Gastrocnemius medialis (tissue), 4 donors: Measurements from ENCODE around the gene SLC35G2. TPM values are rescaled to one million over a fixed set of nuclear protein-coding genes. Genes with fewer than 3 reads are reported as not detected.

ENCODE experiments used
- ATAC-seq, 2 donors: fragments of 150-250 bp; one replicate each; pipeline ENCODE4 v1.9.1; 2016
- DNase-seq, 2 donors: peaks; one replicate each; pipeline ENCODE4 v3.0.0-alpha.2; 2019
- H3K27ac ChIP-seq, 4 donors: fragments of 200-600 bp; sonication (generic); 1 replicate in 1 of 4; 2 replicates in 3 of 4; pipeline ENCODE4 v1.5.1; 2016 to 2018; ENCODE audit warnings: mild to moderate bottlenecking in 2 of 4, moderate library complexity in 1 of 4
- H3K27me3 ChIP-seq, 3 donors: fragments of 200-600 bp; sonication (generic) in 2 of 3; 1 replicate in 1 of 3; 2 replicates in 2 of 3; pipeline versions ENCODE4 v1.5.1 to v1.6.0; 2016 to 2019; ENCODE audit warnings: mild to moderate bottlenecking in 1 of 3, moderate library complexity in 1 of 3
- H3K36me3 ChIP-seq, 2 donors: fragments of 200-600 bp; sonication (generic) in 1 of 2; one replicate each; pipeline ENCODE4 v1.5.1; 2017 to 2018
- H3K4me1 ChIP-seq, 2 donors: fragments of 200-600 bp; sonication (generic) in 1 of 2; one replicate each; pipeline ENCODE4 v1.5.1; 2016 to 2017; ENCODE audit warnings: mild to moderate bottlenecking in 2 of 2
- H3K4me3 ChIP-seq, 4 donors: fragments of 200-600 bp; sonication (generic) in 3 of 4; 1 replicate in 1 of 4; 2 replicates in 3 of 4; pipeline ENCODE4 v1.5.1; 2016 to 2019; ENCODE audit warnings: mild to moderate bottlenecking in 2 of 4
- H3K9me3 ChIP-seq, 3 donors: fragments of 200-600 bp; sonication (generic) in 2 of 3; 1 replicate in 1 of 3; 2 replicates in 2 of 3; pipeline ENCODE4 v1.5.1; 2016 to 2019
- POLR2A ChIP-seq, 2 donors: fragments of 450-650 bp; IDR thresholded peaks; one replicate each; pipeline ENCODE4 v1.6.1; 2017; ENCODE audit warnings: antibody characterized with exemption in 2 of 2, mild to moderate bottlenecking in 2 of 2, moderate library complexity in 2 of 2
- in situ Hi-C, 4 donors: fragments of 200-750 bp; cut with MboI; loops; one replicate each; pipeline versions ENCODE4 v1.15.0 to v1.8.0; 2017; ENCODE audit warnings: low sequenced_read_pairs in 4 of 4
- intact Hi-C: fragments of 100-400 bp; cut with DNase I; formaldehyde crosslinking; loops from one replicate; pipeline ENCODE4 v1.15.1; 2023; ENCODE audit warnings: low total_unique reads
- total RNA-seq, 4 donors: library from RNA; depleted of rRNA; stranded (reverse); fragments of >200 nt; gene quantifications; one replicate each; pipeline versions ENCODE4 v1.1.0 to v1.2.3, GENCODE V29; 2016
- TF ChIP-seq, protein P1 (sequence below), 5 experiments: fragments of 450-650 bp in 3 of 5; fragments of 200-600 bp in 2 of 5; sonication (generic) in 2 of 5; IDR thresholded peaks in 4 of 5; conservative IDR thresholded peaks in 1 of 5; 1 replicate in 4 of 5; 2 replicates in 1 of 5; pipeline ENCODE4 v1.5.1; 2016 to 2019; ENCODE audit warnings: antibody characterized with exemption in 5 of 5, mild to moderate bottlenecking in 3 of 5, moderate library complexity in 3 of 5

Gene SLC35G2
- total RNA-seq, 4 donors from 2014 or later: 1.00 to 3.2 (median 1.9) TPM

DNA sequence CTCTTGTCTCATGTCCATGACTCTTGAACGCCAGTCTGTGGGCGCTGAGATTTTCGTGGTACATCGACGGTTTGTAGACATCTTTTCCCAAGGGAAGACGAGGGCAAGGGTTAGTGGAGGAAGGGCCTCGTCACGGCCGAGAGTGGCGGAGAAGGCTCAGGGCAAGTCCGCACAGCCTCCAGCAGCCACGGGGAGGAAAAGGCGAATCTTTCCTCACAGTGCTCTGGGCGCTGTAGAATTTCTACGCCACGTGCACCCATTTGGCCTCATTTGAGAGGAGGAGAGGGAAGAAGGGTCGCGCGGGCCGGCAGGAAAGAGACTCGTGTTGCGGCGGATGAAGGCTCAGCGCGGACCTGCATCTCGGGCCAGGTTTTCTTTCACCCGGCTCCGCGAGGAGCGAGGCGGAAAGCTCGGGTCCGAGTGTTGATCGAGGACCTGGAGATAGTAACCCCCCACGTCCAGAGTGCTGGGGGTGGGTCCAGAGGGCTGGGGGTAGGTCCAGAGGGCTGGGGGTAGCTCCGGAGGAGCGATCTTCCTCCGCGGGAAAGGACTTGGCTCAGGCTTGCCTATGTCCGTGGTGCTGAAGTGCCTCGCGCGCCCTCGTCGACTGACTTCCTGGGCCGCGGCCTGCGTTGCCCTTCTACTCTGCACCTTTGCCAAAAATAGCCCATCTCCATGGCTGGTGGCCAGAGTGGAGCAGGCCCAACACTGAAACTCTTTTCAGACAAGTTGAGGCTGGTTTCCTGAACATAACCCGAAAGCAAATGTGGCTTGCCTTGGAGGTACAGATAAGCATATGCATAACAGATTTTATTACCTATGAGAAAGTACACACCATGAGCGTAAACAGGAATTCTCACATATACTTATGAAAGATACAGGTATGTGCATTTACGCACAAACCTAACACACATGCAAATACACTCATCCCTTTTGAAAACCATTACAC is 1.1 kb downstream of the SLC35G2 start:
- ATAC-seq (peak; percentile 29 to 37), DNase-seq (peak in 1 of 2 donors; percentile 16)
- Histone ChIP-seq H3K4me3 (peak overlapping the region; percentile 59 to 80 (median 72)), H3K9me3 (no peaks in the 10 kb centered on the region), H3K27me3 (peaks cover 6 to 29% (median 9%) of the 10 kb centered on the region in 3 donors), H3K4me1 (peaks cover 0 to 4% of the 10 kb centered on the region in 2 donors), H3K36me3 (no peaks in the 10 kb centered on the region), H3K27ac (peak overlapping the region; percentile 63 to 82 (median 76))
- intact Hi-C loops (loop anchor here (5.0 kb wide), 1 partner anchor 192 kb away; no protein-coding TSS in a partner anchor), in situ Hi-C loops (no loop called here)
- TF ChIP-seq POLR2A (IDR thresholded peaks at IDR 0.05): no peak
- TF ChIP-seq, protein P1, sequence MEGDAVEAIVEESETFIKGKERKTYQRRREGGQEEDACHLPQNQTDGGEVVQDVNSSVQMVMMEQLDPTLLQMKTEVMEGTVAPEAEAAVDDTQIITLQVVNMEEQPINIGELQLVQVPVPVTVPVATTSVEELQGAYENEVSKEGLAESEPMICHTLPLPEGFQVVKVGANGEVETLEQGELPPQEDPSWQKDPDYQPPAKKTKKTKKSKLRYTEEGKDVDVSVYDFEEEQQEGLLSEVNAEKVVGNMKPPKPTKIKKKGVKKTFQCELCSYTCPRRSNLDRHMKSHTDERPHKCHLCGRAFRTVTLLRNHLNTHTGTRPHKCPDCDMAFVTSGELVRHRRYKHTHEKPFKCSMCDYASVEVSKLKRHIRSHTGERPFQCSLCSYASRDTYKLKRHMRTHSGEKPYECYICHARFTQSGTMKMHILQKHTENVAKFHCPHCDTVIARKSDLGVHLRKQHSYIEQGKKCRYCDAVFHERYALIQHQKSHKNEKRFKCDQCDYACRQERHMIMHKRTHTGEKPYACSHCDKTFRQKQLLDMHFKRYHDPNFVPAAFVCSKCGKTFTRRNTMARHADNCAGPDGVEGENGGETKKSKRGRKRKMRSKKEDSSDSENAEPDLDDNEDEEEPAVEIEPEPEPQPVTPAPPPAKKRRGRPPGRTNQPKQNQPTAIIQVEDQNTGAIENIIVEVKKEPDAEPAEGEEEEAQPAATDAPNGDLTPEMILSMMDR (IDR thresholded peaks at IDR 0.05 in 4 of 5, conservative IDR thresholded peaks at IDR 0.05 in 1 of 5): no peak

DNA sequence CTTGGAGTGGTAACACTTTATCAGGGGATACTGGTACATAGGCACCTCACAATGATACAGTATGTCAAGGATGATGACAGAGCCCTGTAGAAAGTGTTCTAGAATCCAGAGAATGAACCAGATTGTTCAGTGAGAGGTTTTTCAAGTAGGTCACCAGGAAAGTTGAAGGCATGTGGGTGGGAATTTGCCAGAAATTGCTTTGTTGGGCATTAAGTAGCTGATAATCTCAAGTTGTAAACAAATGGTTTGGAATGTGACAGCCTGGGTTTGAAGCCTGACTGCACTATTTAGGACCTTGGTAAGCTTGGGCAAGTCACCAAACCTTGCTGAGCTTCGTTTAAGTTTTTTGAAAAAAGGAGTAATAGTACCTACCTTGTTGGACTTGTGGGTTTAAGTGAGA is 12.5 kb downstream of the SLC35G2 start:
- Histone ChIP-seq H3K36me3 (no peaks in the 10 kb centered on the region), H3K27me3 (no peaks in the 10 kb centered on the region), H3K9me3 (no peaks in the 10 kb centered on the region), H3K4me1 (peaks cover 5 to 11% of the 10 kb centered on the region in 2 donors), H3K27ac (no peak overlapping the region), H3K4me3 (no peak overlapping the region)
- in situ Hi-C loops (no loop called here), intact Hi-C loops (no loop called here)
- TF ChIP-seq, protein P1 (IDR thresholded peaks at IDR 0.05 in 4 of 5, conservative IDR thresholded peaks at IDR 0.05 in 1 of 5): no peak
- TF ChIP-seq POLR2A (IDR thresholded peaks at IDR 0.05): no peak
- DNase-seq (no peak), ATAC-seq (no peak)

DNA sequence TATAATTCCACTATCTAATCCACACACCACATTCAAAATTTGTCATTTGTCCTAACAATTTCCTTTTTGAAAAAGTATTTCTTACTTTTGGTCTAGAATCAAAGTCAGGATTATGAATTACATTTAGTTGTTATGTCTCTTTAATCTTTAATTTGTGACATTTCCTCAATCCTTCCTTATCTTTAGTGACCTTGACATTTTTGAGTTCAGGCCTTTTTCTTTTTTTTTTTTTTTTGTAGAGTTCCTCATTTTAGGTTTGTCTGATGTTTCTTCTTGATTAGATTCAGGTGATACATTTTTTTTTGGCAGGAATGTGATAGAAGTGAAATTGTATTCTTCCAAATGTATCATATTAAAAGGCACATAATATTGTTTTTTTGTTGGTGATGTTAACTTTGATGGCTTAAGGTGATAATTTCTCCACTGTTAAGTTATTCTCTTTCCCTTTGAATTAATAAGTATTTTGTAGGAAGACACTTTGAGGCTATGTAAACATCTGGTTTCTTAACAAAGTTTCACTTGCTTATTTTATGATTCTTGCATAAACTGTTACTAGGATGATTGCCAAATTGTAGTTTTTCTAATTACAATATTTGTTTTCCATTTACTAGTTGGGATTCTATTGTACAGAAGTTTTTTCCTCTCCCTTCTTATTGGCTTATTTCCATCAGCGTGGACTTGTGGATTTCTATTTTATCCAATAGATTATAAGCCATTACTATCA is 16.3 kb downstream of the SLC35G2 start:
- H3K4me3 ChIP-seq: no peak overlapping the region
- no peaks in the 10 kb centered on the region for H3K27me3 ChIP-seq
- no peaks in the 10 kb centered on the region for H3K36me3 ChIP-seq
- no peak for DNase-seq
- peaks cover 12 to 28% of the 10 kb centered on the region in 2 donors for H3K4me1 ChIP-seq
- peak overlapping the region in 1 of 4 donors; percentile 1 for H3K27ac ChIP-seq
- TF ChIP-seq POLR2A (IDR thresholded peaks at IDR 0.05): no peak
- TF ChIP-seq, protein P1 (IDR thresholded peaks at IDR 0.05 in 4 of 5, conservative IDR thresholded peaks at IDR 0.05 in 1 of 5): no peak
- H3K9me3 ChIP-seq: no peaks in the 10 kb centered on the region
- intact Hi-C loops (no loop called here), in situ Hi-C loops (no loop called here)
- ATAC-seq: no peak

DNA sequence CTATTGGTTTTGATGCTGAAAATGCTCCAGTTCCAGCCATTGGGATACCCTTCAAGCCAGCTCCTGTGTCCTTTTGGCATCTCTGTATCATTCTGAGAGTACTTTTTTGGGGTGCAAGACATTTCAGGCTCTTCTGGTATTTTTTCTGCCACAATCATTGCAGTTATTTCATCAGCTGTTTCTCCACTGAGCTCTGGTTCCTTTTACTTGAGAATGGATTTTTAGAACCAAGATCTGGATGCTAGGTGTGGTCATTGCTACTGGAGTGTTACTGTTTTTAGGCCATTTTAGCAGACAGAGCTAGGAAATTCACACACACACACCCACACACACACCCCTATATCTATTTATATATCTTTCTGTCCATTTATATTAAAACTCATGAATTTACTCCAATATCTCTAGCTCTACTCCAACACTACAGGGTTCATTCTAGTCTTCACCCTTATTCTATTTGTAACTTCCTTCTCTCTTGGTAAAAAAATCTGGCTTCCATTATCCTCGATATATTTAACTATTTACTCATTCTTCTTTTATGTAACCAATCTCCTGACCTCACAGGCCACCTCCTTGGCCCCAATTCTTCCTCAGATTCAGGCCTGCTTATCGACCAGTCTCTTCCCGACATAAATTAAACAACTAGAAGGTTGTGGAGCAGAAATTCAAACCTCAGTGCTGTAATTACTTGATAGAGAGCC is 17.0 kb downstream of the SLC35G2 start:
- H3K36me3 ChIP-seq: no peaks in the 10 kb centered on the region
- no peak overlapping the region for H3K4me3 ChIP-seq
- H3K27me3 ChIP-seq: no peaks in the 10 kb centered on the region
- ATAC-seq (no peak), DNase-seq (no peak)
- H3K4me1 ChIP-seq: peaks cover 12 to 28% of the 10 kb centered on the region in 2 donors
- in situ Hi-C loops (no loop called here), intact Hi-C loops (no loop called here)
- no peaks in the 10 kb centered on the region for H3K9me3 ChIP-seq
- peak overlapping the region in 1 of 4 donors; percentile 1 for H3K27ac ChIP-seq
- no peak for TF ChIP-seq POLR2A (IDR thresholded peaks at IDR 0.05)
- TF ChIP-seq, protein P1 (IDR thresholded peaks at IDR 0.05 in 4 of 5, conservative IDR thresholded peaks at IDR 0.05 in 1 of 5): no peak
